Karpas-422 (cell line): ENCODE measurements around the gene CERS1. TPM values are rescaled to one million over a fixed set of nuclear protein-coding genes. Genes with fewer than 3 reads are reported as not detected.

ENCODE experiments used
- DNase-seq: peaks from one replicate; pipeline ENCODE4 v3.0.0-alpha.2; 2015
- H2AFZ ChIP-seq: fragments of 200-600 bp; sonication (generic); 2 replicates; pipeline ENCODE4 v1.6.1; 2014; ENCODE audit warnings: antibody characterized with exemption, low read length, mixed read lengths
- H3K27ac ChIP-seq: fragments of 200-600 bp; sonication (generic); 2 replicates; pipeline ENCODE4 v1.5.1; 2014; ENCODE audit warnings: mild to moderate bottlenecking, low read length, moderate library complexity
- H3K27me3 ChIP-seq: fragments of 200-600 bp; sonication (generic); 2 replicates; pipeline ENCODE4 v1.6.1; 2014; ENCODE audit warnings: low read length, mixed read lengths
- H3K36me3 ChIP-seq: fragments of 200-600 bp; sonication (generic); 2 replicates; pipeline ENCODE4 v1.6.1; 2014; ENCODE audit warnings: low read length, mixed read lengths; ENCODE audit not compliant: insufficient read depth
- H3K4me1 ChIP-seq: fragments of 200-600 bp; sonication (generic); 2 replicates; pipeline ENCODE4 v1.6.1; 2014; ENCODE audit warnings: mild to moderate bottlenecking, low read length, mixed read lengths
- H3K4me2 ChIP-seq: fragments of 200-600 bp; sonication (generic); 2 replicates; pipeline ENCODE4 v1.6.1; 2014; ENCODE audit warnings: low read length, low read depth, mild to moderate bottlenecking; ENCODE audit not compliant: poor library complexity, severe bottlenecking
- H3K4me3 ChIP-seq: fragments of 200-600 bp; sonication (generic); 2 replicates; pipeline ENCODE4 v1.5.1; 2014; ENCODE audit warnings: mild to moderate bottlenecking, antibody characterized with exemption, low read length, mixed read lengths
- H3K79me2 ChIP-seq: fragments of 200-600 bp; sonication (generic); 2 replicates; pipeline ENCODE4 v1.6.1; 2014; ENCODE audit warnings: mild to moderate bottlenecking, low read length, mixed read lengths
- H3K9ac ChIP-seq: fragments of 200-600 bp; sonication (generic); 2 replicates; pipeline ENCODE4 v1.6.0; 2014; ENCODE audit warnings: low read length
- H3K9me2 ChIP-seq: fragments of 200-600 bp; sonication (generic), shearing (Covaris generic); replicated peaks from 2 replicates; pipeline ENCODE4 v1.6.0; 2014; ENCODE audit warnings: mild to moderate bottlenecking, low read length, moderate library complexity; ENCODE audit not compliant: insufficient read depth
- H3K9me3 ChIP-seq: fragments of 300-700, 200-600 bp; sonication (generic); 2 replicates; pipeline ENCODE4 v1.6.1; 2014; ENCODE audit warnings: low read length, mixed read lengths
- H4K20me1 ChIP-seq: fragments of 200-600 bp; sonication (generic); 2 replicates; pipeline ENCODE4 v1.6.1; 2014; ENCODE audit warnings: mild to moderate bottlenecking, antibody characterized with exemption, low read length, low read depth; ENCODE audit not compliant: insufficient read depth
- total RNA-seq: library from RNA; depleted of rRNA; stranded (reverse); fragments of >200 nt; shearing (Covaris generic); gene quantifications from 2 replicates; pipeline ENCODE4 v1.2.3, GENCODE V29; 2014; ENCODE audit warnings: low replicate concordance

The CERS1 gene
- total RNA-seq, 1 experiment from 2014 or later, result not detected

- no peaks in the 10 kb centered on the region for H3K9me2 ChIP-seq
- H2AFZ ChIP-seq, result no peak overlapping the region
- H3K27ac ChIP-seq, result no peak overlapping the region
- no peak for DNase-seq
- no peak overlapping the region for H3K9ac ChIP-seq
- H3K79me2 ChIP-seq, result no peaks in the 10 kb centered on the region
- H3K4me2 ChIP-seq, result no peak overlapping the region
- H3K4me3 ChIP-seq, result no peak overlapping the region
- no peaks in the 10 kb centered on the region for H3K9me3 ChIP-seq
- H3K27me3 ChIP-seq, result no peaks in the 10 kb centered on the region
- peaks cover 10% of the 10 kb centered on the region for H3K4me1 ChIP-seq
- H4K20me1 ChIP-seq, result no peaks in the 10 kb centered on the region
- no peaks in the 10 kb centered on the region for H3K36me3 ChIP-seq
These were observed 43.2 kb upstream of the CERS1 start for GRCh38 chr19:18939163-18939562.

DNA sequence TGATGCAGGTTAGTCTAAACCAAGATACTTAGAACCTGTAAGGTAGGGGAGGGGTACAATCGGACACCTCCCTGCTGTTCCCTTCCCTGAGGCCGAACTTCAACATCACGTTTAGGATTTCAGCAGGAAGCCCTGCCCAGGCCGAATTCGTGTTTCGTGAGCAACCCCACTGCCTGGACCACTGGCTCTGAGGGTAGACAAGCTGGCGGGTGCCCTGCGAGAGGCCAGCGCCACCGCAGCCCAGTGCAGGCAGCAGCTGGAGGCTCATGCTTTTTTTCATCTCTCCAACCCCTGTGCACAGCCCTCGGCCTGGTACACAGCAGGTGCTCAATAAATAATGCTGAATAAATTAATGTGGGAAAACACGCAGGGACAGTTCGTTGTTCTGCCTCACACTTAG, 37.3 kb upstream of the CERS1 start:
- H3K36me3 ChIP-seq, result no peaks in the 10 kb centered on the region
- no peaks in the 10 kb centered on the region for H3K27me3 ChIP-seq
- no peak for DNase-seq
- H3K4me1 ChIP-seq, result peaks cover 8% of the 10 kb centered on the region
- no peaks in the 10 kb centered on the region for H3K9me2 ChIP-seq
- H2AFZ ChIP-seq, result no peak overlapping the region
- H3K9ac ChIP-seq, result no peak overlapping the region
- 0 out of 2 replicates have a peak, but pooled peaks cover 5% of the 10 kb centered on the region for H4K20me1 ChIP-seq
- no peaks in the 10 kb centered on the region for H3K79me2 ChIP-seq
- no peak overlapping the region for H3K4me3 ChIP-seq
- no peak overlapping the region for H3K27ac ChIP-seq
- H3K4me2 ChIP-seq, result no peak overlapping the region
- no peaks in the 10 kb centered on the region for H3K9me3 ChIP-seq

- H3K9me3 ChIP-seq, result no peaks in the 10 kb centered on the region
- H3K9ac ChIP-seq, result no peak overlapping the region
- no peak overlapping the region for H2AFZ ChIP-seq
These were observed 36.4 kb upstream of the CERS1 start for GRCh38 chr19:18932216-18932841.

GRCh38 chr19:18931316-18932162, 35.6 kb upstream of the CERS1 start:
- no peak overlapping the region for H3K27ac ChIP-seq
- H3K4me1 ChIP-seq, result peaks cover 8% of the 10 kb centered on the region
- H3K79me2 ChIP-seq, result no peaks in the 10 kb centered on the region
- H3K9me2 ChIP-seq, result no peaks in the 10 kb centered on the region
- 0 out of 2 replicates have a peak, but pooled peaks cover 5% of the 10 kb centered on the region for H4K20me1 ChIP-seq
- H3K9ac ChIP-seq, result no peak overlapping the region
- 0 out of 2 replicates have a peak, but pooled peaks cover under 1% of the 10 kb centered on the region for H3K36me3 ChIP-seq
- DNase-seq, result peak; percentile 57
- no peaks in the 10 kb centered on the region for H3K27me3 ChIP-seq
- no peaks in the 10 kb centered on the region for H3K9me3 ChIP-seq
- H3K4me2 ChIP-seq, result no peak overlapping the region
- H2AFZ ChIP-seq, result no peak overlapping the region
- no peak overlapping the region for H3K4me3 ChIP-seq

More at GRCh38 chr19:18932216-18932841, 36.4 kb upstream of the CERS1 start:
- peak overlapping the region; percentile 59 for H3K4me2 ChIP-seq
- H3K27me3 ChIP-seq, result no peaks in the 10 kb centered on the region
- no peak overlapping the region for H3K27ac ChIP-seq
- no peaks in the 10 kb centered on the region for H3K9me2 ChIP-seq
- H3K36me3 ChIP-seq, result no peaks in the 10 kb centered on the region
- H3K79me2 ChIP-seq, result no peaks in the 10 kb centered on the region
- peaks cover 8% of the 10 kb centered on the region for H3K4me1 ChIP-seq
- H3K4me3 ChIP-seq, result peak overlapping the region; percentile 49; the same call in 1 of the 2 replicates
- H4K20me1 ChIP-seq, result 0 out of 2 replicates have a peak, but pooled peaks cover 5% of the 10 kb centered on the region
- peak; percentile 96 for DNase-seq

DNA sequence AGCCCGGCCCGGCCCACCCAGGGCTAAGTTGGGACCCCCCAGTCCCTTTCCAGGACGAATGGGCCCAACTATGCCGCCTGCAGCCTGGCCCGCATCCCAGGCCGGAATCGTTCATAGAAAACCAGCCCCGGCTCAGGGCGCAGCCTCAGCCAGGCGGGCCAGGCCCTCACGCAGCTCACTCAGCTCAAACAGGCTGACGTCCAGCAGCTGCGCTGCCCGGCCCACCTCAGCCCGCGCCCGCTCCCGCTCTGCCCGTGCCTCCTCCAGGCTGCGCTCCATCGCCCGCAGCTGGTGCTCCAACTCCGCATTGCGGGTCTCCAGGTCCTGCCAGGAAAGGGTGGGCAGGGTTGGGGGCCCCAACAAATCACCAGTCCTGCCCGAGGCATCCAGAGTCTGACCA, 33.4 kb upstream of the CERS1 start:
- Histone ChIP-seq H2AFZ (no peak overlapping the region), H3K79me2 (no peaks in the 10 kb centered on the region), H4K20me1 (0 out of 2 replicates have a peak, but pooled peaks cover 5% of the 10 kb centered on the region), H3K9ac (no peak overlapping the region), H3K9me2 (no peaks in the 10 kb centered on the region), H3K27ac (no peak overlapping the region), H3K4me1 (peaks cover 8% of the 10 kb centered on the region), H3K36me3 (peaks cover 14% of the 10 kb centered on the region), H3K9me3 (no peaks in the 10 kb centered on the region), H3K27me3 (no peaks in the 10 kb centered on the region), H3K4me3 (no peak overlapping the region), H3K4me2 (no peak overlapping the region)
- DNase-seq, result no peak

DNA sequence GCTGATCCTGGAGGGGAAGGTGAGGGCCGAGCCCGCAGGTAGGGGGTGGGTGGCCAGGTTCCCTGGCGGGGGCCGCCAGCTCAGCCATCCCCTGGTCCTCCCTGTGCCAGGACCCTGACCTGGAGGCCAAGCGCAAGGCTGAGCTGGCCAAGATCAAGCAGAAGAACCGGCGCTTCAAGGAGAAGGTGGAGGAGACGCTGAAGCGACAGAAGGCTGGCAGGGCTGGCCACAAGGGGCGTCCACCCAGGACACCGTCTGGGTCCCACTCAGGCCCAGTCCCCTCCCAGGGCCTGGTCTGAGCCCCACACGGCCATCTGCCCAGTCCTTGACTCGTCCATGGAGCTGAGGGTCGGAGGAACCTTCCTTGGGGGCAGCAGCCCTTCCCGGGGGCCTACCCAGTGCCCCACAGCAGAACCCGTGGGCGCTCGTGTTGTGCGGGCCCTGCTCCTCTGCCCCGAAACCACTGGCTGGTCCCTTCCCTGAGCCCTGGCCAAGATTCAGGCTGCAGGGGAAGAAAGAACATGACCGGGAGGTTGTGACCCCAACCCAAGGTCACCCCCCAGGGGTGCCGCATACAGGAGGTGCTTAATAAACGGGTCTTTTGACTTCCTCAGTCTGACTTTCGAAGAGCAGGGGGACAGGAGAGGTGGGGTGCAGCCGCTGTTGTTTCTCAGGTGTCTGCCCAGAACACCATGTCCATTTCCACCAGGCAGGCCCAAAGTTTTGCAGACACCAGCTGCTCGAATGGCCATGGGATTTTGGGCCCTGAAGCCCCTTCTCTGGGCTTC, 32.3 kb upstream of the CERS1 start:
- Histone ChIP-seq H4K20me1 (0 out of 2 replicates have a peak, but pooled peaks cover 5% of the 10 kb centered on the region), H2AFZ (no peak overlapping the region), H3K79me2 (no peaks in the 10 kb centered on the region), H3K9me2 (no peaks in the 10 kb centered on the region), H3K27me3 (no peaks in the 10 kb centered on the region), H3K27ac (no peak overlapping the region), H3K9me3 (no peaks in the 10 kb centered on the region), H3K4me2 (no peak overlapping the region), H3K4me3 (no peak overlapping the region), H3K9ac (no peak overlapping the region), H3K36me3 (peaks cover 16% of the 10 kb centered on the region), H3K4me1 (peaks cover 8% of the 10 kb centered on the region)
- no peak for DNase-seq

DNA sequence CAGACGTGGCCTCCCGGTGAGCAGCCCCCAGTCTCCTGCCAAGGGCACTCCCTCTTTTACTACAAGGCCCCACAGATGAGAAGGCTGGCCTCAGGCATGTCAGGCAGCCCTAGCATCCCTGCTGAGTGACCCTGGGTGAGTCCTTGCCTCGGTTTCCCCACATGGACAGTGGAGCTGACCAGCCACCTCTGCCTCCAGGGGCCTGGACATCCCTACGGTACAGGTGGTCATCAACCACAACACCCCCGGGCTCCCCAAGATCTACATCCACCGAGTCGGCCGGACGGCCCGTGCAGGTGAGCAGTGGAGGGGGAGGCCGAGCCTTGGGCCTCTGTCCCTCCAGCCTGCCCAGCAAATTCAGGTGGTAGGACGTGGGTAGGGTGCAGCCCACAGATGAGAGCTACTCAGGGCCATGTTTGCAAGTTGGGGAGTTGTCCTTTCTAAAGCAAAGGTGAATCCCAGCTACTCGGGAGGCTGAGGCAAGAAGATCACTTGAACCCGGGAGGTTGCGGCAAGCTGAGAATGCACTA, 28.8 kb upstream of the CERS1 start:
- H3K36me3 ChIP-seq, result peaks cover 16% of the 10 kb centered on the region
- no peak for DNase-seq

More for the DNA sequence above, 28.8 kb upstream of the CERS1 start:
- no peak overlapping the region for H3K9ac ChIP-seq
- no peak overlapping the region for H3K4me2 ChIP-seq
- no peak overlapping the region for H3K4me3 ChIP-seq
- H3K4me1 ChIP-seq, result peaks cover 11% of the 10 kb centered on the region
- H3K27ac ChIP-seq, result no peak overlapping the region
- H3K27me3 ChIP-seq, result no peaks in the 10 kb centered on the region
- H3K9me2 ChIP-seq, result no peaks in the 10 kb centered on the region
- no peaks in the 10 kb centered on the region for H4K20me1 ChIP-seq
- H2AFZ ChIP-seq, result no peak overlapping the region
- H3K9me3 ChIP-seq, result no peaks in the 10 kb centered on the region
- peaks cover 18% of the 10 kb centered on the region for H3K79me2 ChIP-seq
